ENCODE results near the gene EHD3.

The EHD3 gene

DNA sequence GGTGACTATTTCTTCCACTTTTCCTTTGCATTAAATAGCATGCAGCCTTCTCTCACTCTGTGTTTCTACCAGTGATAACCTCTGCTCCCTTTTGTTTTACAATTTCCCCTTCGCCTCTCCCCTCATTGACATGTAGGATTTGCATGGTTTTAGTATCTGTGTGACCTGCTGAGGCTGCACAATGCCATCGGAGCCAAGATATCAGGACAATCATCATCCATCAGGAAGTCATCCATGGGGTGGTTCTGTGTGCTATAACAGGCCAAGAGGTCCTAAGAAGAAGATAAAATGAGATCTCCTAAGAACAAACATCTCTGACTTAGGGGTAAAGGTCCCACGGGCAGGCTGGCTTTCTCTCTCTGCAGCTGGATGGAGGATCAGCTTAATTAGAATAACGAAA, 65.6 kb downstream of the EHD3 start:
- no peak overlapping the region for H3K4me3 ChIP-seq (ENCODE audit: low read depth, low read length)
- TF ChIP-seq, protein P1, sequence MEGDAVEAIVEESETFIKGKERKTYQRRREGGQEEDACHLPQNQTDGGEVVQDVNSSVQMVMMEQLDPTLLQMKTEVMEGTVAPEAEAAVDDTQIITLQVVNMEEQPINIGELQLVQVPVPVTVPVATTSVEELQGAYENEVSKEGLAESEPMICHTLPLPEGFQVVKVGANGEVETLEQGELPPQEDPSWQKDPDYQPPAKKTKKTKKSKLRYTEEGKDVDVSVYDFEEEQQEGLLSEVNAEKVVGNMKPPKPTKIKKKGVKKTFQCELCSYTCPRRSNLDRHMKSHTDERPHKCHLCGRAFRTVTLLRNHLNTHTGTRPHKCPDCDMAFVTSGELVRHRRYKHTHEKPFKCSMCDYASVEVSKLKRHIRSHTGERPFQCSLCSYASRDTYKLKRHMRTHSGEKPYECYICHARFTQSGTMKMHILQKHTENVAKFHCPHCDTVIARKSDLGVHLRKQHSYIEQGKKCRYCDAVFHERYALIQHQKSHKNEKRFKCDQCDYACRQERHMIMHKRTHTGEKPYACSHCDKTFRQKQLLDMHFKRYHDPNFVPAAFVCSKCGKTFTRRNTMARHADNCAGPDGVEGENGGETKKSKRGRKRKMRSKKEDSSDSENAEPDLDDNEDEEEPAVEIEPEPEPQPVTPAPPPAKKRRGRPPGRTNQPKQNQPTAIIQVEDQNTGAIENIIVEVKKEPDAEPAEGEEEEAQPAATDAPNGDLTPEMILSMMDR (IDR thresholded peaks at IDR 0.05; ENCODE audit: low read depth, low read length) = no peak

DNA sequence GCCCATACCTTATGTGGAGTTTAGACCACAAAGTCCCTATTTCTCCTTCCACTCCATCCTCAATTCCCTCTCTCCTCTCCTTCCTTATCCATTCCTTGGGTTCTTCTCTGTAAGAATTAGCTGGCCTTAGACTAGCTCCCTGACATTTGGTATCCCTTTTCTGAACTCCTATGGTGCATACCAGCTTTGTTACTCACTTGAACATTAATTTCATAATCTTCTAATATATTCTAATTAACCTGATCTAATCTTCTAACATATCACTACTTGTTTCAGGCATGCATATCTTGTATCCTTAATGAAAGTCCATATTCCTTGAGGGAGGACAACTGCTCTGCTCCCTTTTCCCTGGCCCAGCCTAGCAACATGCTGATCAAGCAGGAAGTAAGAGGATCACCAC, 66.4 kb downstream of the EHD3 start:
- H3K4me3 ChIP-seq (ENCODE audit: low read depth, low read length) = no peak overlapping the region
- TF ChIP-seq, protein P1 (IDR thresholded peaks at IDR 0.05; ENCODE audit: low read depth, low read length) = no peak

DNA sequence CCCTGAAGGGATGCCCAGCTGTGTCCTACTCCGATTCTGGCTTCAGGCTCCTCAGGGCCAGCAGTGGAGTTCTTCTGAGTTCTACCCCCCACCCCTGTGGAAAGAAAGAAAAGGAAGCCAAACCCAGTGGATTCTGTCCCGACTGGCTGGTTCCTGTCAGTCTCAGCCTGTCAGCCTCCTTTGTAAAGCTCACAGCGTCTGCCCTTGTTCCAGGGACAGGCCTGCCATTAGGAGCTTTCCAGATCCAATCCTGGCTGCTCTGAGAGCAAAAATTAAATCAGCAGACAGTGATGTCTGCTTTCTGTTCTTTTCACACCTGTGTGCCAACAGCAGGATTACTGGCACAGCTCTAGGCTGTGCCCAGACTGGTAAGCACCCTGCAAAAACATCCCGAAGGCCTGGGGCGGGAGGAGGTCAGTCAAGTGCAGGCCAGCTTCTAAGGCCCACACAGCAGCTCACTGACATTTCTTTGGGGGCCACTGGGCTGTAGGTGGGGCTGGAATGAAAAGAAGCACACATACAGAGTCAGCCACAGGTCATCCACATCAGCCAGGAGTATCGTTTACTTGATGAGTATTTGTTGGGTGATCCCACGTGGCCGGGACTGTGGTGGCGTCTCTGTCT, 69.1 kb downstream of the EHD3 start:
- TF ChIP-seq, protein P1 (IDR thresholded peaks at IDR 0.05; ENCODE audit: low read depth, low read length) = no peak
- no peak overlapping the region for H3K4me3 ChIP-seq (ENCODE audit: low read depth, low read length)

DNA sequence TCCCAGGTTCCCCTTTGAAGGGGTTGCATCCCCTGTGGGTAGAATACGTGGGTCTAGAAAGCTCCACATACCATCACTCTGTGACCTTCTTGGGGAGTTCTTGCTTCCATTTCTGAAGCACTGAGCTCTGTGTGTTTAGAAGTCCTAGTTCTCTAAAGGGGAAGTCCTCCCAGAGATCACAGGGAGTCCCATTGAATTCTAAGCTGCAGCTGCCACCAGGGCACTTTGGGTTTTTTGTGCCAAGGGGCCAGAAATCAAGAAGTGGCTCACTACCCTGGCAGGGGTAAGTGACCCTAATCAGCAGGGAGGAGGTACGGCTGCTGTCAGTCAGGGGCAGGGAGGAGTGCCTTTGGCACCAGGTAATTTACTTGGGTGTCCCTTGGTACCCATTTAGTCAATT, 70.9 kb downstream of the EHD3 start:
- H3K4me3 ChIP-seq (ENCODE audit: low read depth, low read length) = no peak overlapping the region
- TF ChIP-seq, protein P1 (IDR thresholded peaks at IDR 0.05; ENCODE audit: low read depth, low read length) = no peak

DNA sequence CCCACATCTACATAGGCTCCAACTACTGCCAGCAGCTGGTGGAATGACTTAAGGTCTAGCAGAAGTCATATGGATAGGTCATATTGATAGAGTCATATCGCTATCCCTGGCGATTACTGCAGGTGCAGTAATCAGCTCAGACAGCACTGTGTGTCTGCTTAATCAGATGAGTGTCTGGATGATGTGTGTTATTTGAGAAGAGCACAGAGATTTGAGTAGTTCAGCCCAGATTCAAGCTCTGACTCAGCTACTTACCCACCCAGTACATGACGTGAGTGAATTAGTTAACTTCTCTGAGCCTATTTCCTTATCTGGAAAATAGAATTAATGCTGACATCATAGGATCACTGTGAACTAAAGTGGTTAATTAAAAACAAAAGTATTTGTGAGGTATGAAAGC, 78.9 kb downstream of the EHD3 start:
- TF ChIP-seq, protein P1 (IDR thresholded peaks at IDR 0.05; ENCODE audit: low read depth, low read length) = no peak
- no peak overlapping the region for H3K4me3 ChIP-seq (ENCODE audit: low read depth, low read length)

DNA sequence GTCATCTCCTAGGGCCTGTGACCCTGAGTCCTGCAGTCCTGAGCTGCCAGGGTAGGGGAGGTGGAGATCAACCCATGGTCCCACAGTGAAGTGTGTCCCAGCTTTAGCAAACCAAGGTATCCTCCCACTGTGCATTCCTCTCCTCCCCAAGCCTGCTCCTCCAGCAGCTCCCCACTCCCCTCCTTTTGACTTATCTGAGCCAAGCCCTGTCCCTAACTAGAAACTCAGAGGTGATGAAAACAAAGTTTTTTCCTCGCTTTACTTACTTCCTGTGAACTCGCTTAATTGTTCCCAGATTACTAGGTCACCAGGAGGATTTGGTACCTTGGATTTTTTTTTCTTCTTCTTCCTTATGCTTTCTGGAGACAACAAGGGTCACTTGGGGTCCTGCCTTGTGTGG, 80.8 kb downstream of the EHD3 start:
- H3K4me3 ChIP-seq (ENCODE audit: low read depth, low read length) = no peak overlapping the region
- TF ChIP-seq, protein P1 (IDR thresholded peaks at IDR 0.05; ENCODE audit: low read depth, low read length) = no peak

DNA sequence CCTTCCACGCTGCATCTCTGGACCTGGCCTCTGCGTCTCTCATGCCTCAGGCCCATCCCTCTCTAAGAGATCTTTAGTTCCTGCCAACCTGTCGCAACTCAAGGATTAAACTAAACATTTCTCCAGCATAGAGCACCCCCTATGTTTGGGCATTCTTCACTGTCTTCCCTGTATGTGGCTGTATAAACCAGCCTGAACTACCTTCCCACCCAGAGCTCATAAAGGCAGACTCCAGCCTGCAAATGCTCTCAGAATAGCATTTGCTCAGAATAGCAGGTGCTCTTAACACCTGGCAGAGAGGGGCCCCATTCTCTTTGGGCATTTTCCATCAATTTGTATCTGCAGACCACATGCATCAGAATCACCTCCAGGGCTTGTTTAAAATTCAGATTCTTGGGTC, 83.4 kb downstream of the EHD3 start:
- TF ChIP-seq, protein P1 (IDR thresholded peaks at IDR 0.05; ENCODE audit: low read depth, low read length) = no peak
- H3K4me3 ChIP-seq (ENCODE audit: low read depth, low read length) = no peak overlapping the region

Data from WI38 (cell line).